HG03558 (cell line): ENCODE results near the gene AHRR.

Source experiments
- ATAC-seq: cut with Tn5 transposase; IDR thresholded peaks from one replicate; pipeline ENCODE4 v1.9.1; 2021; ENCODE audit warnings: moderate number of reproducible peaks; ENCODE audit not compliant: unreplicated experiment; ENCODE audit errors: extremely low read depth

The AHRR gene

GRCh38 chr5:423233-423565 lies 101.7 kb downstream of the AHRR start:
- no peak for ATAC-seq

- no peak for ATAC-seq
Measured at GRCh38 chr5:423626-424261, 102.2 kb downstream of the AHRR start.

GRCh38 chr5:424301-425110 lies 103.0 kb downstream of the AHRR start:
- ATAC-seq: peak; percentile 80

- no peak for ATAC-seq
Measured at GRCh38 chr5:425714-426113, 104.2 kb downstream of the AHRR start.

- ATAC-seq: no peak
Measured at GRCh38 chr5:426392-426976, 105.0 kb downstream of the AHRR start.

- no peak for ATAC-seq
Measured at GRCh38 chr5:427415-428087, 106.0 kb downstream of the AHRR start.

- ATAC-seq: no peak
Measured at GRCh38 chr5:428219-428618, 106.7 kb downstream of the AHRR start.

GRCh38 chr5:428754-429452 lies 107.4 kb downstream of the AHRR start:
- ATAC-seq: no peak

- ATAC-seq: no peak
Measured at GRCh38 chr5:429453-430188, 108.1 kb downstream of the AHRR start.

GRCh38 chr5:430214-430925 lies 108.9 kb downstream of the AHRR start:
- ATAC-seq: no peak

GRCh38 chr5:431001-431710 lies 109.6 kb downstream of the AHRR start:
- ATAC-seq: no peak

GRCh38 chr5:431711-432050 lies 110.2 kb downstream of the AHRR start:
- no peak for ATAC-seq

GRCh38 chr5:432201-432927 lies 110.8 kb downstream of the AHRR start:
- ATAC-seq: no peak

GRCh38 chr5:432928-433791 lies 111.6 kb downstream of the AHRR start:
- ATAC-seq: no peak

- no peak for ATAC-seq
Measured at GRCh38 chr5:433836-434235, 112.3 kb downstream of the AHRR start.

- no peak for ATAC-seq
Measured at GRCh38 chr5:434443-435146, 113.1 kb downstream of the AHRR start.
